Lower lobe of right lung (tissue), 2 donors: ENCODE results near the gene TMEM121. TPM values are rescaled to one million over a fixed set of nuclear protein-coding genes. Genes with fewer than 3 reads are reported as not detected.
A peak's percentile ranks its signal among the peaks of the same experiment; 100 is the strongest.

Experiments used
- ATAC-seq, 2 donors: fragments of 200-7000 bp; cut with Tn5 transposase; one replicate each; pipeline ENCODE4 v1.9.1; 2020 to 2022; ENCODE audit warnings: mild to moderate bottlenecking in 2 of 2, moderate library complexity in 2 of 2
- DNase-seq: peaks from one replicate; pipeline ENCODE4 v3.0.0-alpha.2; 2020
- H3K27ac ChIP-seq: fragments of 200-600 bp; one replicate; pipeline ENCODE4 v1.8.0; 2022
- H3K27me3 ChIP-seq: fragments of 200-600 bp; one replicate; pipeline ENCODE4 v1.8.0; 2022; ENCODE audit warnings: low read depth
- H3K36me3 ChIP-seq: fragments of 200-600 bp; one replicate; pipeline ENCODE4 v1.8.0; 2022; ENCODE audit warnings: mild to moderate bottlenecking
- H3K4me1 ChIP-seq: fragments of 200-600 bp; one replicate; pipeline ENCODE4 v1.8.0; 2022
- H3K4me3 ChIP-seq: fragments of 200-600 bp; one replicate; pipeline ENCODE4 v1.8.0; 2022; ENCODE audit warnings: mild to moderate bottlenecking
- H3K9me3 ChIP-seq: fragments of 200-600 bp; one replicate; pipeline ENCODE4 v1.8.0; 2022
- intact Hi-C: fragments of 100-400 bp; cut with DNase I; formaldehyde crosslinking; loops from one replicate; pipeline ENCODE4 v1.11.0; 2022
- total RNA-seq: library from RNA; stranded (reverse); fragmentation: NEBNext Ultra II Directional; extraction: Animal tissue kit (Norgen Biotek cat#: 25700); gene quantifications from one replicate; pipeline ENCODE4 v1.2.1, GENCODE V29; 2021
- TF ChIP-seq, protein P1 (sequence below): fragments of 200-600 bp; IDR thresholded peaks from one replicate; pipeline ENCODE4 v1.8.0; 2022; ENCODE audit warnings: antibody characterized with exemption, mild to moderate bottlenecking
- donor health status: DM: no; HTN: yes; CAD: no; lungs with severe emphysema.

TMEM121 gene
- total RNA-seq, 1 donor from 2014 or later = 3.0 TPM

DNA sequence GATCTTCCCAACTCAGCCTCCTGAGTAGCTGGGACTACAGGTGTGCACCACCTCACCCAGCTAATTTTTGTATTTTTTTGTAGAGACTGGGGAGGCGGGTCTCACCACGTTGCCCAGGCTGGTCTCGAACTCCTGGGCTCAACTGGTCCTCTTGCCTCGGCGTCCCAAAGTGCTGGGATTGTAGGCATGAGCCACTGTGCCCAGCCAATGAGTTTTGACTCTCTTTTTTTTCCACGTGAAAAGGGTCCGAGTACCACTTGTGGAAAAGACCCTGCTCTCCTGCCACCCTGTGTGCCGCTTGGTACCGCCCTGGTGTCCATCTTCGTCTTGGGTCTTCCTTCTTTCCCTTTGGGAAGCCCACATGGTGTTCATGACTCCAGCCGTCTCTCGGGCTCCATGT is 17.8 kb upstream of the TMEM121 start:
- Histone ChIP-seq H3K27ac (no peak overlapping the region), H3K9me3 (no peaks in the 10 kb centered on the region), H3K27me3 (peaks cover 55% of the 10 kb centered on the region), H3K4me3 (no peak overlapping the region), H3K4me1 (no peaks in the 10 kb centered on the region), H3K36me3 (no peaks in the 10 kb centered on the region)
- intact Hi-C loops = no loop called here
- DNase-seq (no peak), ATAC-seq (no peak)
- TF ChIP-seq, protein P1, sequence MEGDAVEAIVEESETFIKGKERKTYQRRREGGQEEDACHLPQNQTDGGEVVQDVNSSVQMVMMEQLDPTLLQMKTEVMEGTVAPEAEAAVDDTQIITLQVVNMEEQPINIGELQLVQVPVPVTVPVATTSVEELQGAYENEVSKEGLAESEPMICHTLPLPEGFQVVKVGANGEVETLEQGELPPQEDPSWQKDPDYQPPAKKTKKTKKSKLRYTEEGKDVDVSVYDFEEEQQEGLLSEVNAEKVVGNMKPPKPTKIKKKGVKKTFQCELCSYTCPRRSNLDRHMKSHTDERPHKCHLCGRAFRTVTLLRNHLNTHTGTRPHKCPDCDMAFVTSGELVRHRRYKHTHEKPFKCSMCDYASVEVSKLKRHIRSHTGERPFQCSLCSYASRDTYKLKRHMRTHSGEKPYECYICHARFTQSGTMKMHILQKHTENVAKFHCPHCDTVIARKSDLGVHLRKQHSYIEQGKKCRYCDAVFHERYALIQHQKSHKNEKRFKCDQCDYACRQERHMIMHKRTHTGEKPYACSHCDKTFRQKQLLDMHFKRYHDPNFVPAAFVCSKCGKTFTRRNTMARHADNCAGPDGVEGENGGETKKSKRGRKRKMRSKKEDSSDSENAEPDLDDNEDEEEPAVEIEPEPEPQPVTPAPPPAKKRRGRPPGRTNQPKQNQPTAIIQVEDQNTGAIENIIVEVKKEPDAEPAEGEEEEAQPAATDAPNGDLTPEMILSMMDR = no peak

DNA sequence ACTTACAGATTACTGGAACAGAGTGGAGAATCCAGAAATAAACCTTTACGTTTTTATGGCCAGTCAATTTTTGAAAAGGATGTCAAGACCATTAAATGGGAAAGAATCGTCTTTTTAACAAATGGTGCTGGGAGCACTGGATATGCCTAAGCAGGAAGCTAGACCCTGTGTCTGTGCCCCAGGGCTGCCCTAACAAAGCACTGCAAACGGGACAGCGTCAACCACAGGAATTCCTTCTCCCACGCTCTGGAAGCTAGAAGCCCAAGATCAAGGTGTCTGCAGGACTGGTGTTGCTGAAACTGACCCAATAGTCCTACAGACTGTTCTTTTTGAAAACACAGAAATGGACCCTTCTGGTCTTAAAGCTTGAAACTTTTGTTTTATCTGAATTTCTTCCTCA is 9.3 kb upstream of the TMEM121 start:
- Histone ChIP-seq H3K27ac (no peak overlapping the region), H3K27me3 (peaks cover 20% of the 10 kb centered on the region), H3K36me3 (no peaks in the 10 kb centered on the region), H3K9me3 (no peaks in the 10 kb centered on the region), H3K4me1 (no peaks in the 10 kb centered on the region), H3K4me3 (no peak overlapping the region)
- DNase-seq = no peak
- intact Hi-C loops = no loop called here
- TF ChIP-seq, protein P1 = no peak
- no peak for ATAC-seq

- ATAC-seq = no peak
- TF ChIP-seq, protein P1 = no peak
- intact Hi-C loops = no loop called here
- Histone ChIP-seq H3K4me1 (no peaks in the 10 kb centered on the region), H3K27ac (no peak overlapping the region), H3K9me3 (no peaks in the 10 kb centered on the region), H3K27me3 (peaks cover 16% of the 10 kb centered on the region), H3K4me3 (no peak overlapping the region), H3K36me3 (no peaks in the 10 kb centered on the region)
- DNase-seq = no peak
Observed at GRCh38 chr14:105519946-105520698, 6.3 kb upstream of the TMEM121 start.

GRCh38 chr14:105525326-105525725 is 1.1 kb upstream of the TMEM121 start:
- H3K27me3 ChIP-seq = peaks cover 39% of the 10 kb centered on the region
- no peaks in the 10 kb centered on the region for H3K36me3 ChIP-seq
- H3K4me1 ChIP-seq = peaks cover 33% of the 10 kb centered on the region
- ATAC-seq = no peak
- H3K9me3 ChIP-seq = no peaks in the 10 kb centered on the region
- H3K27ac ChIP-seq = no peak overlapping the region
- intact Hi-C loops = no loop called here
- TF ChIP-seq, protein P1 = no peak
- DNase-seq = no peak
- no peak overlapping the region for H3K4me3 ChIP-seq

GRCh38 chr14:105526776-105527380 is 495 bp downstream of the TMEM121 start:
- no peaks in the 10 kb centered on the region for H3K9me3 ChIP-seq
- H3K36me3 ChIP-seq = no peaks in the 10 kb centered on the region
- no peak overlapping the region for H3K27ac ChIP-seq
- peaks cover 33% of the 10 kb centered on the region for H3K4me1 ChIP-seq
- H3K27me3 ChIP-seq = peaks cover 39% of the 10 kb centered on the region
- H3K4me3 ChIP-seq = peak overlapping the region; percentile 75
- intact Hi-C loops = no loop called here
- ATAC-seq = no peak
- no peak for DNase-seq
- TF ChIP-seq, protein P1 = no peak
